Right renal cortex interstitium (tissue), 3 donors: ENCODE data around the gene STK16. TPM values are rescaled to one million over a fixed set of nuclear protein-coding genes. Genes with fewer than 3 reads are reported as not detected.
A peak's percentile ranks its signal among the peaks of the same experiment; 100 is the strongest.
"Not testable (repeated sequence)": the region's sequence is repeated elsewhere in the genome, so short reads cannot be mapped to it uniquely, and the experiment has no call there.

Source experiments
- DNase-seq, 3 donors: peaks; one replicate each; pipeline ENCODE4 v3.0.0-alpha.2; 2013; ENCODE audit warnings: low read depth in 3 of 3, low spot score in 2 of 3
- polyA plus RNA-seq, 3 donors: library from polyadenylated mRNA; unstranded; fragments of 120-200 nt; gene quantifications; one replicate each; pipeline ENCODE4 v1.2.1, GENCODE V29; 2013; ENCODE audit not compliant: insufficient read length in 3 of 3

STK16 gene
- polyA plus RNA-seq, 3 donors: 36.9 to 44.4 (median 41.8) TPM

- no peak for DNase-seq
These were observed 40.7 kb downstream of the STK16 start for GRCh38 chr2:219285894-219286425.

DNA sequence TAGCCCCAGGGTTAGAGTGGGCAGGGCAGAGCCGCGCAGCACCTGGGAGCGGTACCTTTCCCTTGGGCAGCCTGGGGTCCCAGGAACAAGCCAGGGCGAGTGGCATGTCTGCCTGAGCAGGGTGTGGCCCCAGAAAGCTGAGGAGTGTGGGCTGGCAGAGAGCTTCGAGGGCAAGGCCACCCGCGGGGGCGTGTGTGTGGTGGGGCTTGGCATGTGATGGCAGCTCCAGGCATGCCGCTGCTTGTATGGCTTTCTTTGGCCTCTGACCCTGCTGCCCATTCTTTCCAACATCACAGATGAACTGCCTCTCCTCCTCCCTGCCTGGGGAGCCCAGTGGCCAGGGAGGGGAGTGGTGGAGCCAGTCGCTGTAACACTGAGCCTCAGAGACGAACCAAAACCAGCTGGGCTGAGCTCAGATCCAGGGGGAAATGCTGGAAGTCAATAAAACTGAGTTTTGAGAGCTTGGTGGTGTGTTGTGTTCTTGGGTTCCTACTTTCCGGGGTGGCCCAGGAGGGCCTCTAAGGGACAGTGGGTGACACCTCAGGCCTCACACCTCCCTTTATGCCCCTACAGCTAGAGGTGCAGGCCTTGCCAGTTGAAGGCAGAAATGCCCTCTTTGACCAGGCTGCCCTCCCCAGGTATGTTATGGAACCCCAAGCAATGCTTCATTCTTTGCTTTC lies 41.3 kb downstream of the STK16 start:
- DNase-seq: no peak

DNA sequence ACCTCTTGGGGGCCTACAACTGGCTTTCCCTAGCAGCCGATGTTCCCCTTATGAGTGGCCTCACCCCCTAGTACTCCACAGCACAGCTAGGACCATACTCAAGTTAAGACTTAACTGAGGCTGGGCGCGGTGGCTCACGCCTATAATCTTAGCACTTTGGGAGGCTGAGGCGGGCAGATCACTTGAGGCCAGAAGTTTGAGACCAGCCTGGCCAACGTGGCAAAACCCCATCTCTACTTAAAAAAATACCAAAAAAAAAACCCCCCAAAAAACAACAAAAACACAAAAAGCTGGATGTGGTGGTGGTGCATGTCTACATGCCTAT lies 41.8 kb downstream of the STK16 start:
- DNase-seq: not testable (repeated sequence)

DNA sequence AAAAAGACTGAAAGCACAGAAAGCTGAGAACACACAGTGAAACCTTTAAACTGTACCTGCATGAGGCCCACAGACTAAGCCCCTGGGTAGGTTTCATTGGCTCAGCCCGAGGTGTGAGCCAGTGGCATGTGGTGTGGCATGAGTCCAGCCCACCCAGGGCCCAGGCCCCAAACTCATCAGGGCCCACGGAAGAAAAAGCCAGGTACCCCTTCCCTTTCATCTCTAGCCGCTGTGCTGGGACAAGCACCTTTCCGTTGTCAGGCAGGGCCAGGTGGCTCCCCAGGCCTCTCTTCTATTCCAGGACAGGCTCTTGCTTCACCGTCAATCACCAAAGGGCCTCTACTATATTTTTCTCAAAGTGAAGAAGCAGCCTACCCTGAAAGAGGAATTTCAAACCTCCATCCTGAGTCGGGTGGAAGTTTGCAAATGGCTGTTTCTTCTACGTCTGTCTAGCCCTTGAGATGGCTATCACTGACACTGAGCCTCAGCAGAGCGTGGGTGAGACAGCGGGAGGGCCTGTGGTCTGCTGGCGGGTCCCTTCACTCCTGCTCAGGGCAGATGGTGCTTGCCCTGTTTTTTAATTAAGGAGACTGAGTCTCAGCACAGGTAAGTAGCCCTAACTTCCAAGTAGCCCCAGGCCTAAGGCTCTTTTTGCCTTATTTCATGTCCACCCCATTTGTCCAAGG lies 42.4 kb downstream of the STK16 start:
- no peak for DNase-seq

DNA sequence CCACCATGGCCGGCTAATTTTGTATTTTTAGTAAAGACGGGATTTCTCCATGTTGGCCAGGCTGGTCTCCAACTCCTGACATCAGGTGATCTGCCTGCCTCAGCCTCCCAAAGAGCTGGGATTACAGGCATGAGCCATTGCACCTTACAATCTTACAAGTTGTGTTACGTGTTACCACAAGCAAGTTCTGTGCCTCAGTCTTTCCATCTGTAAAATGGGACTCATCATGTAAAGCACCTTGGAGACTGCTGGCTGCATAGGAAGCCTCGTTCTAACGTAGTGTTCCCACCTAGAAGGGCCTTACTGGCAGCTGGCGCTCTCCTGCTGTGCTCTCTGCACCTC lies 43.9 kb downstream of the STK16 start:
- no peak for DNase-seq

- DNase-seq: no peak
These were observed 44.5 kb downstream of the STK16 start for GRCh38 chr2:219289537-219290361.

GRCh38 chr2:219290381-219291171 lies 45.3 kb downstream of the STK16 start:
- DNase-seq: no peak

- no peak for DNase-seq
These were observed 46.1 kb downstream of the STK16 start for GRCh38 chr2:219291394-219291793.

GRCh38 chr2:219291910-219292490 lies 46.7 kb downstream of the STK16 start:
- no peak for DNase-seq

DNA sequence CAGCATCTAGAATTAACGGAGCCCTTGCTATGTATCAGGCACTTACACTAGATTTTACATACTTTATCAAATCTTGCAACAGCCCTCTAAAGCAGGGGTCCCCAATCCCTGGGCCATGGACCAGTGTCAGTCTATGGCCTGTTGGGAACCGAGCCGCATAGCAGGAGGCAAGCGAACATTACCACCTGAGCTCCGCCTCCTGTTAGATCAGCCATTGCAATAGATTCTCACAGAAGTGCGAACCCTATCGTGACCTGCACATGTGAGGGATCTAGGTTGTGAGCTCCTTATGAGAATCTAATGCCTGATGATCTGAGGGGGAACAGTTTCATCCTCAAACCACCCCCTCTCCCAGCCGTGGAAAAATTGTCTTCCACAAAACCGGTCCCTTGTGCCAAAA lies 47.3 kb downstream of the STK16 start:
- DNase-seq: no peak

DNA sequence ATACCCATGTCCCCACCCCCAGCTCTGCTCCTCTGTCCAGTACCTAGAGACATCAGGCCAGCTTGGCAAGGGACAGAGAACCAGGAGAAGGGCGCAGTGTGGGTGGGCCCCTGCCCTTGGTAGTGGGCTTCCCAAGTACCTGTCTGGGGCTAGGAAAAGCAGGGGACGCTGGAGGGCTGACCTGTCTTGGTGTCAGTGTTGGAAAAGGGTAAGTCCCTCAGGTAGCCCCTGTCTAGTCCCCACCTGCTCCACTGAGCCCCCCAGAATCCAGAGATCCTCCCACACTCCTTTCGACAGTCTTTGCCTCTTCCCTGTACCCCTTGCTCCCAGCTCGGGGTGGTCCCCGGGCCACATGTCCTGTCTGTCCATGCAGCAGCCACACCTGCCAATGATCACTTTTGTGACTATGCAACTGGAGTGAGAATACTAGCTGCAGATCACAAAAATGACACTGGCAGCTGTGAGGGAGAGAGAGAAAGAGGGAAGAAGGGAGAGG lies 48.5 kb downstream of the STK16 start:
- no peak for DNase-seq

- peak; percentile 57 to 81 (median 68) for DNase-seq
These were observed 49.4 kb downstream of the STK16 start for GRCh38 chr2:219294356-219295351.

- DNase-seq: no peak
These were observed 50.9 kb downstream of the STK16 start for GRCh38 chr2:219296142-219296541.

DNA sequence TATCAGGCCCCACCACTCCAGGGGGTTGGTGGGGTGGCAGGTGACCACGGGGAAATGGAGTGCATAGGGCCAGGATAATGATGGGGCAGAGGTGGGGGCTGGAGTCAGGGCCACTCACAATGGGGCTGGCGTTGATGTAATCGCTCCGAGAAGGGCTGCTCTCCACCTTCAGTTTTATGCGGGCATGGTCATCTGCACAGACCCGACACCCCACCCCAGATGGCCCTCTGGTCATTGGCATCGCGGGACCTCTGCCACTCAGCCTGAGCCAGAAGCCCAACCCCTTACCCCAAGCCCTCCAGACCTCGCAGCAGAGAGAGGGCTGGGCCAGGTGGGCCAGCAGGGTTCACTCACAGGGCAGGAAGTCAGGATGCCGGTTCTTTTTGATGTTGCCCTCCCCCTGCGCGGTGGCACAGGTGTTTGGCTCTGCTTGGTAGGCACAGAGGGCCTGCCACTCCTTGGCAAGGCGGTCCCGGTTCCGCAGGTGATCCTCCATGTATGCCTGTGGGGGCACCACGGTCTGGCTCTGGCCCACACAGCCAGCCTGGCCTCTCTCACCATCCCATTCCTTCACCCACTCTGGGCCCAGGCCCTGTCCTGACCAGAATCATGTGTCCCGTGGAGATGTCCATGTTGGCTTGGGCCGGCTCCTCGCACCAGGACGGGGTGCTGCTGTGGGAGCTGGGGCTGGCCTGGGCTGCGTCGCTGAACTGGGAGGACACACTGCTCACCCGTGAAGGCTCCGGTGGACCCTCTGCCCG lies 51.5 kb downstream of the STK16 start:
- no peak for DNase-seq

- DNase-seq: no peak
These were observed 52.6 kb downstream of the STK16 start for GRCh38 chr2:219297766-219298456.

- DNase-seq: peak; percentile 48 to 67 (median 64)
These were observed 53.6 kb downstream of the STK16 start for GRCh38 chr2:219298759-219299371.

GRCh38 chr2:219299372-219299760 lies 54.1 kb downstream of the STK16 start:
- DNase-seq: no peak
